HG02571 (cell line): ENCODE data around the gene ANKRD13B.
"Not testable (repeated sequence)": the region's sequence is repeated elsewhere in the genome, so short reads cannot be mapped to it uniquely, and the experiment has no call there.

Experiments used
- ATAC-seq: cut with Tn5 transposase; IDR thresholded peaks from one replicate; pipeline ENCODE4 v1.9.1; 2021; ENCODE audit warnings: mild to moderate bottlenecking, moderate library complexity; ENCODE audit not compliant: unreplicated experiment

ANKRD13B gene

GRCh38 chr17:29640413-29640812, 47.5 kb downstream of the ANKRD13B start:
- ATAC-seq: no peak

- no peak for ATAC-seq
Measured at GRCh38 chr17:29640981-29641642, 48.2 kb downstream of the ANKRD13B start.

DNA sequence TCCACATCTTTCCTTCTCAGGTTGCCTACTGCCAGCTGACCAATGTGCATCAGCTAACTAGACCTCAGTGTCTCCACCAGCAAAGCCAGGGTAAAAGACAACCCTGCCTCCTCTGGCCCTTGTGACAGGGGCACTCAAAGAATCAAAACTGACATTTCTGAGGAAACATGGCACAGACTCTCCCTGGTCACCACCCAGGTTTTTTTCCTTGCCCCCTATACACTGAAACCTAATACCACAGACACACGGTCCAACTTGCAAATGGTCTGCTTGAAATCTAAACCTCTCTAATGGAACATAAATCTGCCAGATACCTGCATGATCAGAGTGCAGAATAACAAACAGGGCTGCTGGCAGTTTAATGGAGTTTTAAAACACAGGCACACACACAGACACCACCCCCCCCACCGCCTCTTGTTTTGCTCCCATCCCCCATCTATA, 49.3 kb downstream of the ANKRD13B start:
- no peak for ATAC-seq

DNA sequence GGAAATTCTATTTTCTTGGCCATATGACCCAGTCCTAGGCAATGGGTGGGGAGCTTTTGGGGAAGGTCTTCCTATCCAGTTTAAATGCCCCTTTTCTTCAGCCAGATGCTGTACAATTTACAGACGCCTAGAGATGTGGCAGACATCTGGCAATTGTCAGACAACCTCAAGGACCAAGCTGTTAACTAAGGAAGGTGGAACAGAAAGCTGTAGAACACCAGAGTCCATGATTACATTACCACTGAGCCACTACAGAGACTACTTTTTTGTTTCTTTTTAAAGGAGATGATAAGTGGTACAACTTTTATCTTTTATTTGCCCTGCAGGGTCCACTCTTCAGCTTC, 50.9 kb downstream of the ANKRD13B start:
- no peak for ATAC-seq

DNA sequence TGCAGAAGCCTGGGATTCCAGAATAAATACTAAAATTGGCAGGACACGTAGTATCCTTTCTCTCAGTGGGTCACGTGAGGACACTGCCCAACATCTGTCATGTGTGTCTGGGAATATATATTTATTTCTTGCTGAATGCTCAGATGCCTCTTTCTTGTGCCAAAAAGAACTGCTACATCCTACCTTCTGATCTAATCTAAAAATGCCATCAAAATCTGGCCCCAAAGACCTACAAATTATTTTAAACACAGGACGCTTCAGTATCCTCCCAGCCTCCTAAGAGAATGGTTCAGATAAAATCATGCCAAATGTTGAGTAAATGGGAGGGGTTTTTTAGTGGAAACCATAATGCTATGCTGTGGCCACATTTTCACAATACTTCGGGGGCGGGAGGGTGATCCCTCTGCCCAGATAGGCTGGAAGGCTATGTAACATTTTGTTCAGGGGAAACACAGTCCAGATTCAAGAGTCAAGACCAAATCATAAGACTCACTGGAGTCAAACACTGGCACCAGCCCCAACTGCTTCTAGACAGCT, 52.7 kb downstream of the ANKRD13B start:
- ATAC-seq: no peak

GRCh38 chr17:29648005-29648404, 55.1 kb downstream of the ANKRD13B start:
- no peak for ATAC-seq

DNA sequence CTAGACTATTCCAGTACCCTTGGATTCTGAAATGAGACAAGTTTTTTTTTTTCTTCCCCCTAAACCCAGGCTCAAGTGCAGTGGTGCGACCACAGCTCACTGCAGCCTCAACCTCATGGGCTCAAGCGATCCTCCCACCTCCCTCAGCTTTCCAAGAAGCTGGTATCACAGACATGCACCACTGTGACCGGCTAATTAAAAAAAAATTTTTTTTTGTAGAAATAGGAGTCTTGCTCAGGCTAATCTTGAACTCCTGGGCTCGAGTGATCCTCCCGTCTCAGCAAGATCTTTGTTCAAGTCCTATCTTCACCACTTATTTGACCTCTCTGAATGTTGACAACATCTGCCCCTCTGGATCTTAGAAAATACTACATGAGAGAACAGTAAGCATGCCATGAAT, 56.4 kb downstream of the ANKRD13B start:
- no peak for ATAC-seq

DNA sequence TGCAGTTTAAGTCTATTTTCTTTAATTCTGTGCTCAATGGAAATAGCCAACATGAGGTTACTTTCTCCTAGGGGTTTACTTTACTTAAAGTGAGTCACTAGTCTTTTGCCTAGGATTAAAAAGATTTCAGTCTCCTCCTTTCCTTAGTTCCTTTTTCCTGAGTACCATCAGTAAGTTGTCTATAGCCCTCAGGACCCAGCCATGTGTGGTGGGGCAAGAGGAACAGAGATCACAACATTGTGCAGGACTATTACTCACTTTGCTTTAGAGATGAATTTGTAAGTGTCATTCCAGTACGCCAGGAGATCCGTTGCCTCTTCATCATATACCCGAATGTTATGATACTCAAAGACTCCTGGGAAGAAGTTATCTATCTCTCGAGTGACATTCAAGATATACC, 57.5 kb downstream of the ANKRD13B start:
- no peak for ATAC-seq

DNA sequence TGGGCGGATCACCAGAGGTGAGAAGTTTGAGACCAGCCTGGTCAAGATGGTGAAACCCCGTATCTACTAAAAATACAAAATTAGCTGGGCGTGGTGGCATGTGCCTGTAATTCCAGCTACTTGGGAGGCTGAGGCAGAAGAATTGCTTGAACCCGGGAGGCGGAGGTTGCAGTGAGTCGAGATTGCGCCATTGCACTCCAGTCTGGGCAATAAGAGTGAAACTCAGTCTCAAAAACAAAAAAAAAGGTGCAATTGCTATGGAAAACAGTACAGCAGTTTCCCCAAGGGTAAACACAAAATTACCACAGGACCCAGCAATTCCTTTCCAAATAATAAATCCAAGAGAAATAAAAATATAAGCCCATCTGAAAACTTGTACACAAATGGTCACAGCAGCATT, 59.0 kb downstream of the ANKRD13B start:
- ATAC-seq: not testable (repeated sequence)

DNA sequence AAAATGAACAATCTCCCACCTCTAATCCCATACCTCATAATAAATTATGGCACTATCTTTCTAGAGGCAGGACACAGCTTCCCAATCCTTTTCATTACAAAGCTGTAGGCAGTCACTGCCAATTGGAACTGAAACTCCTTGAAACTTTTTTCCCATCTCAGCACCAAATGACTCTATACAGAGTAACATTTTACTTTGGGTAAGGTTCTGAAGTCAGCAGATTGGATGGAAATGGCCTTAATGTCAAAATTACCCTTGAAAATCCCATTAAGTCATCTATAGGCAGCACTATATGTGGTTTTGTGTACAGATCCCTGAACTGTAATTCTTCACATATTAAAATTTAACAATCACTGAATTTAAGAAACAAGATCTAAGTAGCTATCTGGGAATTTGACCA, 60.0 kb downstream of the ANKRD13B start:
- no peak for ATAC-seq

DNA sequence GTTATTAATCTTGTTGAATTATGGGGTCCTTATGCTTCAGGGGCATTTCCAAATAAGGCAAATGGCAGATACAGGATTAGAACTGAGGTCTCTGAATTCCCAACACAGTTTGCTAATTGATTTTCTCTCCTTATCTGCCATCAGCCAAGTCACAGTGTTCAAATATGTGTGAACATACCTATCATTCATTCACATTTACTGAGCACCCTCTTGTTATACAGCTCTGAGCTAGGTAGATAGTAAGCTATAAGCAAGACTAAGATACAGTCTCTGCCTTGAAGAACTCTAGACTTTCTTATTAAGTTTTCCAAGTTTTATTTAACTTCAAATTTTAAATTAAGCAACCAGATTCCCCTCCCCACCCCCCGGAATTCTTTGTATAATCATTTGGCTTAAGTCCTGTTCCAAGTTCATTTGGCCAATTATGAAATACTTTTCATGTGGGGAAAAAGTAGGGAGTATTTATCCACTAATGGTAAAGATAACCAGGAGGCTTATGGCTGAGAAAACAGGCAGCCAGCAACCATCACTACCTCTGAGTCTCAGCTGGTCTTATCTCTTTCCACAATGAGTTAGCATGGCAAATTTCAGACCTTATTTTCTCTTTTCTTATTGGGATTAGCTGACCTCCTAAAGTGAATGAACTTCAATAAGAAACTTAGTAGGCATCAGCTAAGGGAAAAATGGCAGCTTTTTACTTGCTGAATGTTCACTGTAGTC, 61.2 kb downstream of the ANKRD13B start:
- no peak for ATAC-seq

- no peak for ATAC-seq
Measured at GRCh38 chr17:29655323-29655722, 62.4 kb downstream of the ANKRD13B start.

GRCh38 chr17:29659155-29659554, 66.2 kb downstream of the ANKRD13B start:
- ATAC-seq: no peak

GRCh38 chr17:29661213-29661612, 68.3 kb downstream of the ANKRD13B start:
- ATAC-seq: no peak

DNA sequence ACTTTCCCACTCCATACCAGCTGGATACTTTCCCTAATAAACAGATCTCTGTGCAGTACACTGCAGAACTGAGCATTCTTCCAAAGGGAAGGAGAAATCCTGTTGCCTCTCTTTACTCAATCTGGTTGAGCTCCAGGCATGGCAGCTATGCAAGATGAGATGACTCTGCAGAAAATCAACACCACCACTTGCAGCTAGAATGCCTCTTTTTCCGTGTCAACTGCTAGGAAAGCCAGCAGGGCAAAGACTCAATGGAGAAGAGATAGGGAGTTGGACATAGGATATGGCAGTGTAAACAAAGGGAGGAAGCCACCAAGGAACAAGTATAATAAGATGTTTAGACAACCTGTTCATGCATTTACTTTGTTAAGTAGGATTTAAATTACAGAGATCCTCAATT, 70.2 kb downstream of the ANKRD13B start:
- ATAC-seq: no peak
